ENCODE measurements around the gene RNU6-1.

GRCh38 chr15:67826717-67827561 is 12.9 kb downstream of the RNU6-1 start:
- TF ChIP-seq REST (IDR thresholded peaks at IDR 0.05; ENCODE audit: unreplicated experiment) (no peak), CTCF (conservative IDR thresholded peaks at IDR 0.05; ENCODE audit: low read depth in 2 of 2) (no peak), EZH2 (IDR thresholded peaks at IDR 0.05; ENCODE audit: low read depth, unreplicated experiment) (peak; percentile 93), EZH2phosphoT487 (IDR thresholded peaks at IDR 0.05; ENCODE audit: unreplicated experiment) (no peak), POLR2AphosphoS5 (IDR thresholded peaks at IDR 0.05; ENCODE audit: low read depth) (no peak), NANOG (IDR thresholded peaks at IDR 0.05; ENCODE audit: borderline replicate concordance) (no peak)

Data from GM23338 (cell line).